A549 (cell line): ENCODE data around the gene SLIT3. TPM values are rescaled to one million over a fixed set of nuclear protein-coding genes. Genes with fewer than 3 reads are reported as not detected.

Experiments
- ATAC-seq, 2 experiments: fragments of 200-7000 bp in 1 of 2; fragments of >200 bp in 1 of 2; cut with Nextera tagmentation in 1 of 2; cut with Tn5 transposase in 1 of 2; 3 replicates each; pipeline versions ENCODE4 v1.8.0 to v1.9.1; 2018 to 2020; ENCODE audit warnings: mild to moderate bottlenecking in 1 of 2, moderate library complexity in 1 of 2
- CTCF ChIA-PET: fragments of 300-600 bp; sonication (Branson Sonifier 250); formaldehyde crosslinking; extraction: SDS; loops from one replicate; lab custom pipeline; 2021; ENCODE audit warnings: antibody characterized with exemption, inconsistent platforms; lab: Yijun Ruan, JAX
- POLR2A ChIA-PET: fragments of 350-600 bp; formaldehyde crosslinking; extraction: SDS; loops from one replicate; lab custom pipeline; 2021; ENCODE audit warnings: antibody characterized with exemption, inconsistent platforms; lab: Yijun Ruan, JAX
- DNase-seq, 2 experiments: peaks; one replicate each; pipeline versions ENCODE4 v3.0.0 to v3.0.0-alpha.2; 2011 to 2016; ENCODE audit warnings: low read depth in 1 of 2, low spot score in 1 of 2
- FAIRE-seq: peaks from 2 replicates; lab custom pipeline; 2011; peaks lifted over from hg19 to GRCh38; lab: Jason Lieb, UNC
- H3K27ac ChIP-seq, 2 experiments: fragments of >200 bp; sonication (Bioruptor Twin); formaldehyde crosslinking; 3 replicates each; pipeline ENCODE4 v1.5.1; 2016 to 2017
- H3K4me1 ChIP-seq: fragments of >200 bp; sonication (Bioruptor Twin); formaldehyde crosslinking; 3 replicates; pipeline ENCODE4 v1.6.1; 2016
- H3K4me2 ChIP-seq: fragments of >200 bp; sonication (Bioruptor Twin); formaldehyde crosslinking; 3 replicates; pipeline ENCODE4 v1.6.1; 2016
- H3K4me3 ChIP-seq: fragments of >200 bp; sonication (Bioruptor Twin); formaldehyde crosslinking; 3 replicates; pipeline ENCODE4 v1.5.1; 2016
- H3K9me3 ChIP-seq: fragments of >200 bp; sonication (Bioruptor Twin); formaldehyde crosslinking; 3 replicates; pipeline ENCODE4 v1.6.1; 2016
- BCL3 ChIP-seq: fragments of >200 bp; sonication (Bioruptor Twin); formaldehyde crosslinking; IDR thresholded peaks from 3 replicates; pipeline ENCODE4 v1.6.1; 2016
- CBX2 ChIP-seq: fragments of 200-600 bp; sonication (generic); IDR thresholded peaks from 2 replicates; pipeline ENCODE4 v1.6.1; 2016; ENCODE audit warnings: low read depth, mild to moderate bottlenecking, borderline replicate concordance
- CBX8 ChIP-seq: fragments of 200-600 bp; sonication (generic); IDR thresholded peaks from 2 replicates; pipeline ENCODE4 v1.6.1; 2016
- CEBPB ChIP-seq, 2 experiments: fragments of >200 bp in 1 of 2; sonication (Bioruptor Twin) in 1 of 2; formaldehyde crosslinking in 1 of 2; IDR thresholded peaks; 2 replicates each; pipeline ENCODE4 v1.6.1; 2012 to 2016
- CHD4 ChIP-seq: fragments of 200-600 bp; sonication (generic); IDR thresholded peaks from 2 replicates; pipeline ENCODE4 v1.6.1; 2016; ENCODE audit warnings: antibody characterized with exemption, mild to moderate bottlenecking, borderline replicate concordance
- FOSB ChIP-seq: fragments of 250-450 bp; sonication (Bioruptor Pico); IDR thresholded peaks from 2 replicates; pipeline ENCODE4 v1.5.0; 2020; ENCODE audit warnings: mild to moderate bottlenecking, moderate library complexity
- HDAC2 ChIP-seq: fragments of 200-600 bp; sonication (generic); IDR thresholded peaks from 2 replicates; pipeline ENCODE4 v1.6.1; 2016
- HOXB5 ChIP-seq: fragments of 250-450 bp; sonication (Bioruptor Pico); IDR thresholded peaks from 2 replicates; pipeline ENCODE4 v1.5.0; 2020; ENCODE audit warnings: mild to moderate bottlenecking, moderate library complexity
- JUNB ChIP-seq: fragments of >200 bp; sonication (Bioruptor Twin); formaldehyde crosslinking; IDR thresholded peaks from 2 replicates; pipeline ENCODE4 v1.6.1; 2016
- KDM5A ChIP-seq: fragments of 200-600 bp; sonication (generic); IDR thresholded peaks from 2 replicates; pipeline ENCODE4 v1.6.1; 2016; ENCODE audit warnings: antibody characterized with exemption, mild to moderate bottlenecking
- MYC ChIP-seq: IDR thresholded peaks from 2 replicates; pipeline ENCODE4 v1.6.1; 2012; ENCODE audit warnings: mild to moderate bottlenecking, inconsistent platforms, low read length, improper control_type of control experiment, borderline replicate concordance
- NR3C1 ChIP-seq: fragments of >200 bp; sonication (Bioruptor Twin); formaldehyde crosslinking; IDR thresholded peaks from 3 replicates; pipeline ENCODE4 v1.6.1; 2017
- POLR2A ChIP-seq: IDR thresholded peaks from 2 replicates; pipeline ENCODE4 v1.6.1; 2012; ENCODE audit warnings: mild to moderate bottlenecking, low read length
- RAD21 ChIP-seq, 2 experiments: fragments of >200 bp in 1 of 2; sonication (Bioruptor Twin) in 1 of 2; formaldehyde crosslinking in 1 of 2; IDR thresholded peaks in 1 of 2; conservative IDR thresholded peaks in 1 of 2; 2 replicates in 1 of 2; 3 replicates in 1 of 2; pipeline ENCODE4 v1.6.1; 2012 to 2018; ENCODE audit warnings: inconsistent platforms in 1 of 2
- RNF2 ChIP-seq: fragments of 200-600 bp; sonication (generic); IDR thresholded peaks from 2 replicates; pipeline ENCODE4 v1.6.1; 2016; ENCODE audit warnings: low read depth, mild to moderate bottlenecking, antibody characterized with exemption, moderate library complexity, borderline replicate concordance
- SMC3 ChIP-seq: fragments of >200 bp; sonication (Bioruptor Twin); formaldehyde crosslinking; IDR thresholded peaks from 3 replicates; pipeline ENCODE4 v1.6.1; 2018; ENCODE audit warnings: inconsistent platforms
- ZC3H11A ChIP-seq: fragments of 450-650 bp; IDR thresholded peaks from 2 replicates; pipeline ENCODE4 v1.6.1; 2014; ENCODE audit warnings: antibody characterized with exemption, mild to moderate bottlenecking
- WGBS: methylation state at CpG from one replicate; pipeline ENCODE4 v1.1.6; 2017; ENCODE audit errors: missing lambda C conversion rate; 5-methylcytosine and 5-hydroxymethylcytosine counted together
- polyA plus RNA-seq, 4 experiments: library from polyadenylated mRNA; depleted of rRNA in 3 of 4; stranded (reverse); fragments of >200 nt; fragmentation: RNase III in 1 of 4; extraction: RNeasy Plus Mini Kit Qiagen cat#74134 plus additional on column Dnase treatment in 1 of 4; gene quantifications; 2 replicates in 3 of 4; 3 replicates in 1 of 4; pipeline ENCODE4 v1.2.3, GENCODE V29; 2011 to 2017
- TF ChIP-seq, protein P1 (sequence below): fragments of 450-650 bp; IDR thresholded peaks from 2 replicates; pipeline ENCODE4 v1.6.1; 2014; ENCODE audit warnings: antibody characterized with exemption

SLIT3 gene
- polyA plus RNA-seq, 2 of the 4 experiments (the other 2 are of a cell fraction) = 12.7 to 22.9 TPM

GRCh38 chr5:168837852-168838251, 463.1 kb downstream of the SLIT3 start:
- H3K4me1 ChIP-seq = no peaks in the 10 kb centered on the region
- no peak for FAIRE-seq
- CTCF ChIA-PET = no interaction called here
- WGBS = 94% methylated on average over 3 of the region's 3 CpGs
- ATAC-seq = no peak
- H3K9me3 ChIP-seq = no peaks in the 10 kb centered on the region
- no peak for TF ChIP-seq RAD21 (conservative IDR thresholded peaks at IDR 0.05 in 1 of 2, IDR thresholded peaks at IDR 0.05 in 1 of 2)
- no peak for TF ChIP-seq HOXB5
- no peak for TF ChIP-seq SMC3
- no peak for TF ChIP-seq HDAC2
- H3K27ac ChIP-seq = no peak overlapping the region
- H3K4me3 ChIP-seq = no peak overlapping the region
- no peak for DNase-seq
- H3K4me2 ChIP-seq = no peak overlapping the region
- POLR2A ChIA-PET = no interaction called here

DNA sequence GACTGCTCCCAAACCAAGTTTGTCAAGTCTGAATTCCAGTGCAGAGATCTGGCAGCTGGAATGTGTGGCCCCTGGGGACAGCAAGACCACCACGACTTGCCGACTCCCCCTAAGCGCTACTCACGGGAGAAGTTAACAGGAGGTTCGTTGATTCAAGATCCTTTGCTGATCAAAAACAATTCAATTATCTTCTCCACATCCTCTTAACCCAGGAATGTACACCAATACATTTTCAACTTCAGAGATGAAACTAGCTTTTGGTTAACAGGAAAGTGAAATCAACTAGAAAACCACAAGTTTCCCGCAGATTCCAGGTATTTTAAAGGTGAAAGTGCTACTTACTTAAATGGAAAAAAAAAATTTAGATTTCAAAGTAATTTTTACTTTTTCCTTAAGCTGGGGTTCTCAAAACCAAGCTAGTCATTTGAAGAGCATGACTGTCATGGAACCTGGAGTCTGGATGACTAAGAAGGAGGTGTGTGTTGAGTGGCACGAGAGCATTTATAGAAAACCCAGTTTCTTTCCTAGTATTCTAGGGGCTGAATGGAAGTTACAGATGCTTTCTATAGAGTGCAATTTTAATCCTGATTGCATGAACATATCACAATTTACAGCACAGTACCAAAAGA, 464.2 kb downstream of the SLIT3 start:
- POLR2A ChIA-PET = no interaction called here
- FAIRE-seq (no peak), ATAC-seq (no peak), DNase-seq (no peak)
- no peak for TF ChIP-seq SMC3
- Histone ChIP-seq H3K27ac (no peak overlapping the region), H3K4me1 (no peaks in the 10 kb centered on the region), H3K9me3 (no peaks in the 10 kb centered on the region), H3K4me3 (no peak overlapping the region), H3K4me2 (no peak overlapping the region)
- 83% methylated on average over 7 of the region's 7 CpGs for WGBS
- CTCF ChIA-PET = interaction anchor here (0.7 to 1.1 kb wide), 3 partner anchors 11 to 156 kb away, joined by 3 to 4 read pairs (median 3); no protein-coding TSS in a partner anchor

- ChIA-PET POLR2A (no interaction called here), CTCF (no interaction called here)
- Histone ChIP-seq H3K4me3 (no peak overlapping the region), H3K9me3 (no peaks in the 10 kb centered on the region), H3K4me1 (no peaks in the 10 kb centered on the region), H3K4me2 (no peak overlapping the region), H3K27ac (no peak overlapping the region)
- FAIRE-seq = no peak
- no peak for DNase-seq
- 78% methylated on average over 4 of the region's 4 CpGs for WGBS
- ATAC-seq = no peak
- no peak for TF ChIP-seq CBX2
- no peak for TF ChIP-seq JUNB
- TF ChIP-seq RNF2 = no peak
- TF ChIP-seq FOSB (CRISPR knock-in tag) = no peak
Measured at GRCh38 chr5:168833936-168834335, 467.0 kb downstream of the SLIT3 start.

GRCh38 chr5:168833383-168833782, 467.6 kb downstream of the SLIT3 start:
- Histone ChIP-seq H3K27ac (no peak overlapping the region), H3K4me1 (no peaks in the 10 kb centered on the region), H3K4me2 (no peak overlapping the region), H3K9me3 (no peaks in the 10 kb centered on the region), H3K4me3 (no peak overlapping the region)
- FAIRE-seq (no peak), ATAC-seq (no peak), DNase-seq (no peak)
- ChIA-PET CTCF (interaction anchor here (0.6 kb wide), 1 partner anchor 204 kb away, joined by 3 read pairs; no protein-coding TSS in a partner anchor), POLR2A (no interaction called here)
- no peak for TF ChIP-seq MYC
- TF ChIP-seq JUNB = no peak
- 15% methylated on average over 3 of the region's 3 CpGs for WGBS

GRCh38 chr5:168832308-168832707, 468.6 kb downstream of the SLIT3 start:
- ChIA-PET CTCF (no interaction called here), POLR2A (no interaction called here)
- no peak overlapping the region for H3K27ac ChIP-seq
- TF ChIP-seq CHD4 (no peak), POLR2A (no peak)
- no peak overlapping the region for H3K4me2 ChIP-seq
- no peak overlapping the region for H3K4me3 ChIP-seq
- no peak for DNase-seq
- ATAC-seq = no peak
- no peaks in the 10 kb centered on the region for H3K9me3 ChIP-seq
- WGBS = 88% methylated on average over 6 of the region's 6 CpGs
- no peak for FAIRE-seq
- H3K4me1 ChIP-seq = no peaks in the 10 kb centered on the region

DNA sequence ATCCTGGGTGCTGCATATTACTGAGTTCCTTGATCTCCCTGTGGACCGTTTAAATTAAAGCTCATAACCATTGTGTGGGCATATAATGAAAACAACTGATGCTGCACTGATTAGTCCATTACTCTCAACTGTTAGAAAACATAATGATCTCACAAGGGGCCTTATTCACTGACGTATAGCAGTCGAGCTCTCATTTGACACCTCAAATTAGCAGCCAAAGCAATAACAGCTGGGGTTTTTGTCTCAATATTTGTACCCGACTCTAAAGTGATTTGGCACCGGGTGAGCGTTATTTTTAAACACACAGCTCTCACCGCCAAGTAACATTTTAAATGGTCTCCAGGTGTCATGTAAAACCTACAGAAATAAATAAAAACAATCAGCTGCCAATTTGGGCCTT, 469.6 kb downstream of the SLIT3 start:
- H3K27ac ChIP-seq = no peak overlapping the region
- H3K4me3 ChIP-seq = no peak overlapping the region
- H3K4me2 ChIP-seq = no peak overlapping the region
- TF ChIP-seq BCL3 = no peak
- TF ChIP-seq, protein P1, sequence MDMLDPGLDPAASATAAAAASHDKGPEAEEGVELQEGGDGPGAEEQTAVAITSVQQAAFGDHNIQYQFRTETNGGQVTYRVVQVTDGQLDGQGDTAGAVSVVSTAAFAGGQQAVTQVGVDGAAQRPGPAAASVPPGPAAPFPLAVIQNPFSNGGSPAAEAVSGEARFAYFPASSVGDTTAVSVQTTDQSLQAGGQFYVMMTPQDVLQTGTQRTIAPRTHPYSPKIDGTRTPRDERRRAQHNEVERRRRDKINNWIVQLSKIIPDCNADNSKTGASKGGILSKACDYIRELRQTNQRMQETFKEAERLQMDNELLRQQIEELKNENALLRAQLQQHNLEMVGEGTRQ = no peak
- TF ChIP-seq ZC3H11A = no peak
- no peak for TF ChIP-seq KDM5A
- no peak for TF ChIP-seq CEBPB (IDR thresholded peaks at IDR 0.05)
- TF ChIP-seq NR3C1 = no peak
- no peak for TF ChIP-seq CBX8
- ChIA-PET POLR2A (no interaction called here), CTCF (interaction anchor here (1.5 kb wide), 1 partner anchor 9 kb away, joined by 4 read pairs; no protein-coding TSS in a partner anchor)
- no peak for ATAC-seq
- DNase-seq = no peak
- H3K4me1 ChIP-seq = no peaks in the 10 kb centered on the region
- WGBS = 81% methylated on average over 7 of the region's 7 CpGs
- FAIRE-seq = no peak
- H3K9me3 ChIP-seq = no peaks in the 10 kb centered on the region
